ENCODE results near the gene KIF20B. TPM values are rescaled to one million over a fixed set of nuclear protein-coding genes. Genes with fewer than 3 reads are reported as not detected.
A peak's percentile ranks its signal among the peaks of the same experiment; 100 is the strongest.

The KIF20B gene
- 11.4 TPM for polyA plus RNA-seq (2013, experiment 1 of 2; ENCODE audit: insufficient read length)
- polyA plus RNA-seq (2013, experiment 2 of 2; ENCODE audit: insufficient read length): 11.1 TPM

GRCh38 chr10:89701242-89702120 lies at the start of gene KIF20B:
KIF20B (plus strand) TSS chr10:89701590; CDS start chr10:89705295, 3,705 bp downstream.
- peak; percentile 97 for DNase-seq

- DNase-seq: no peak
Observed at GRCh38 chr10:89651916-89652573, 49.3 kb upstream of the KIF20B start.

GRCh38 chr10:89652806-89653370 lies 48.5 kb upstream of the KIF20B start:
- DNase-seq: no peak

GRCh38 chr10:89653410-89653869 lies 48.0 kb upstream of the KIF20B start:
- peak; percentile 82 for DNase-seq

- no peak for DNase-seq
Observed at GRCh38 chr10:89655722-89656121, 45.7 kb upstream of the KIF20B start.

GRCh38 chr10:89657302-89657701 lies 44.1 kb upstream of the KIF20B start:
- no peak for DNase-seq

GRCh38 chr10:89659143-89660131 lies 42.0 kb upstream of the KIF20B start:
- DNase-seq: peak; percentile 92

- no peak for DNase-seq
Observed at GRCh38 chr10:89662596-89662995, 38.8 kb upstream of the KIF20B start.

- DNase-seq: no peak
Observed at GRCh38 chr10:89663144-89663543, 38.2 kb upstream of the KIF20B start.

GRCh38 chr10:89664203-89664602 lies 37.2 kb upstream of the KIF20B start:
- DNase-seq: no peak

- DNase-seq: no peak
Observed at GRCh38 chr10:89665302-89665701, 36.1 kb upstream of the KIF20B start.

GRCh38 chr10:89666138-89666537 lies 35.3 kb upstream of the KIF20B start:
- no peak for DNase-seq

- no peak for DNase-seq
Observed at GRCh38 chr10:89668386-89669071, 32.9 kb upstream of the KIF20B start.

GRCh38 chr10:89669985-89670384 lies 31.4 kb upstream of the KIF20B start:
- no peak for DNase-seq

GRCh38 chr10:89670926-89671325 lies 30.5 kb upstream of the KIF20B start:
- no peak for DNase-seq

- DNase-seq: no peak
Observed at GRCh38 chr10:89677341-89677740, 24.0 kb upstream of the KIF20B start.

GRCh38 chr10:89679986-89680385 lies 21.4 kb upstream of the KIF20B start:
- DNase-seq: no peak

- DNase-seq: no peak
Observed at GRCh38 chr10:89683883-89684282, 17.5 kb upstream of the KIF20B start.

- DNase-seq: peak; percentile 33
Observed at GRCh38 chr10:89684604-89685003, 16.8 kb upstream of the KIF20B start.

- DNase-seq: no peak
Observed at GRCh38 chr10:89685936-89686335, 15.5 kb upstream of the KIF20B start.

- DNase-seq: no peak
Observed at GRCh38 chr10:89690027-89690426, 11.4 kb upstream of the KIF20B start.

Measured in fibroblast of skin of abdomen (primary cell).